HG03354 (cell line): Measurements from ENCODE around the gene BAG2.
A peak's percentile ranks its signal among the peaks of the same experiment; 100 is the strongest.

Experiments used
- ATAC-seq: cut with Tn5 transposase; IDR thresholded peaks from one replicate; pipeline ENCODE4 v1.9.1; 2021; ENCODE audit warnings: mild to moderate bottlenecking; ENCODE audit not compliant: unreplicated experiment, poor library complexity, severe bottlenecking

BAG2 gene

DNA sequence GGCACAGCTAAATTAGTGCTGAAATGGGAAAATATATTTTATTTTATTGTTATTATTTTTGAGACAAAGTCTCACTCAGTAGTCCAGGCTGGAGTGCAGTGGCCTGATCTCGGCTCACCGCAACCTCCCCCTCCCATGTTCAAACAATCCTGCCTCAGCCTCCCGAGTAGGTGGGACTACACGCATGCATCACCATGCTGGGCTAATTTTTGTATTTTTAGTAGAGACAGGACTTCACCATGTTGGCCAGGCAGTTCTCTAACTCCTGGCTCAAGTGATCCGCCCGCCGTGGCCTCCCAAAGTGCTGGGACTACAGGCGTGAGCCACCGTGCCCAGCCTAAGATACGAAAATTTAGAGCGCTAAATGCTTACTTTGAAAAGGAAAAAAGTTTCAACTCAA lies 45.1 kb downstream of the BAG2 start:
- ATAC-seq: no peak

DNA sequence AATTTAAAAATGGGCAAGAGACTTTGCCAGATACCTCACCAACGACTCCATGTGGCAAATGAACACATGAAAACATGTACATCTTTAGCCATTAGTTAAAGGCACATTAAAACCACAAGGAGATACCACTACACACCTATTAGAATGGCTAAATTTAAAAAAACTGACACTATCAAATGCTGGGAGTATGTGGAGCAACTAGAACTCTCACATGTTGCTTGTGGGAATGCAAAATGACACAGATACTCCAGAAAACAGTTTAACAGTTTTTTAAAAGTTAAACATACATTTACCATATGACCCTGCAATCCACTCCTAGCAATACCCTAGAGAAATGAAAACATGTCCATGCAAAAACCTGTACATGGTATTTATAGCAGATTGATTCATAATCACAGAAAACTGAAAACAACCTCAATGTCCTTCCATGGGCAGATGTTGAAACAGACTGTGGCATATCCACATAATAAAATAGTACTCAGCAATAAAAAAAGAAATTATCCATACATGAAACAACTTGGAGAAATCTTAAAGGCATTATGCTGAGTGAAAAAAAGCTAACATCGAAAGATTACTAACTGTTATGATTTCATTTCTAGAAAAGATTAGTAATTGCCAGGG lies 48.1 kb downstream of the BAG2 start:
- no peak for ATAC-seq

DNA sequence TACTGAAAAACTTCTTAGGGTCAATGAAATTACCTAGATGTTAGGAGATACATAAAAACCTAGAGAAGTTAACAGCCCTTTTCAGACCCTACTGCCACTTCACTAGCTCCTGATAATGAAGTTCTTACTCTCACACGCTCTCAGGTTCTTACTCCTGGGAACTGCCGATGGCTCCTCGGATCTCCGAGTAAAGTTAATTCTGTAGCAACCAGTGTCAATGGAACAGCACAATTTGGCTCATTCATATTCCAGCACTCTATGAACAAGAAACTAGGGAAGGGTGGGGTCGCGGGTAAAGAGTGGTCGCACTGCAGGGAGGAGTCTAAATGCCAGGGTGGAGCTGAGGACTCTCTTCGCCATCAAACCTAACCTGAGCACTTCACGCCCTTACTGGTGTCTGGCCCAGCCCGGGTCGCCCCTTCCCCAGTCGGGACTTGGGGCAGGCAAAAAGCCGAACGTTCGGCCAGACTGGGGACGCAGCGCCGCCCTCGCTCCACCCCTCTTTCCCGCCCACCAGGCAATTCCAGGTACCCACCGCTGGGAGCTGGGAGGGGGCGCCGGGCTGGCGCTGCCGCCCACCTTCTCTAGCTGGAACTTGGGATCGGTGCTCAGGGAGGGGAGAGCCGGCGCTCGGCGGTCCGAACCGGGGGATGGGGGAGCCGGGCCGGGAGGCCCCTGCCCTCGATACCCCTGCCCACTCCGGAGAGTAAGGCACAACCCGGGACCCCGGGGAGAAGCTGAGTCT lies 49.2 kb downstream of the BAG2 start:
- peak; percentile 66 for ATAC-seq

DNA sequence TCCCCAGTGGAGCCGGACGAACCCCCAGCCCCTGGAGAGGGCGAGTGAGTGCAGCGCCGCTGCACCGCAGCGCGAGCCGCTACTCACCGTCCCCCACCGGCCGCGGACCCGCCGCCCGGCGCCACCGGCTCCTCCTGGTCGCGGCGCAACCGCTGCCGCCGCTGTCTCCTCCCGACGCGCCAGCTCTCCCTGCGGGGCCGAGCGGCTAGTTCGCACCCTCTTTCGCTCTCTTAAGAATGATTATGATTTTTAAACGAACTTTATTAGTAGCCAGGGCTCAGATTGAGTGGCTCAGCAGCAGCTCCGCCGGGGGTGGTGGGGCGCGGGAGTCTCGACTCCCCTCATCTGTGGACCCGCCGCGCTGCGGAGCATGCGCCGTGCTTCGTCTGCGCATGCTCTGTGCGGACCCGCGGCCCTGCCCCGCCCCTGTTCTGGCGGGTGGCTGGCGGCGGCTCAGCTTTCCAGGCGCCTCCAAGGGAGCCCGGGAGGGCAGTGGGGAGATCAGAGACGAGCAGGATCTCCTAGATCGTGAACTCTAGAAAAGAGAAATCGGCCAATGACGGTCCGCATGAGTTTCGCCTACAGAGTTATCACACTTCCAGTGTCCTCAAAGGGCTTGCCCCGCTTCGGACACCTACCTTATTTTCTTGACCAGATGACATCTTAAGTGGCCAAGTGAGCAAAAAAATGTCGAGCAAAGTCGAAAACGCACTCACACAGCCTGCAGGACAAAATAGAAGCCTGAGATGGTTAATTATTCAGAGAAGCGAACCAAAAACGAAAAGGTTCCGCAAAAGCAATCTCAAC lies 50.0 kb downstream of the BAG2 start, which contains the start of gene RAB23:
TSS of gene RAB23 (minus strand) at position 372 of the 807 bp plus-strand sequence. CDS start 11,927 bp downstream, outside the sequence.
- peak; percentile 86 for ATAC-seq

DNA sequence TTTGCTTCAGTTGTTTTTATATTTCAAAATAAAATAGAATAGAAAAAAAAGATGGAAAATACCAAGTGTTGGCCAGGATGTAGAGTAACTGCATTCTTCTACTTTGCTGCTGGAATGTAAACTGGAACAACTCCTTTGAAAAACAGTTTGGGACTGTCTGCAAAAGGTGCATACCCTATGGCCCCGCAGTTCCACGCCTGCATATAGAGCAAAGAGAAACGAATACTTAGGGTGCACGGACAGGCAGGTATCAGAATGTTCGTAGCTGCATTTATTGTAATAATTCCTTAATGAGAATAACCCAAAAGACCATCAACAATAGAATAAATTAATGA lies 50.6 kb downstream of the BAG2 start:
- no peak for ATAC-seq

DNA sequence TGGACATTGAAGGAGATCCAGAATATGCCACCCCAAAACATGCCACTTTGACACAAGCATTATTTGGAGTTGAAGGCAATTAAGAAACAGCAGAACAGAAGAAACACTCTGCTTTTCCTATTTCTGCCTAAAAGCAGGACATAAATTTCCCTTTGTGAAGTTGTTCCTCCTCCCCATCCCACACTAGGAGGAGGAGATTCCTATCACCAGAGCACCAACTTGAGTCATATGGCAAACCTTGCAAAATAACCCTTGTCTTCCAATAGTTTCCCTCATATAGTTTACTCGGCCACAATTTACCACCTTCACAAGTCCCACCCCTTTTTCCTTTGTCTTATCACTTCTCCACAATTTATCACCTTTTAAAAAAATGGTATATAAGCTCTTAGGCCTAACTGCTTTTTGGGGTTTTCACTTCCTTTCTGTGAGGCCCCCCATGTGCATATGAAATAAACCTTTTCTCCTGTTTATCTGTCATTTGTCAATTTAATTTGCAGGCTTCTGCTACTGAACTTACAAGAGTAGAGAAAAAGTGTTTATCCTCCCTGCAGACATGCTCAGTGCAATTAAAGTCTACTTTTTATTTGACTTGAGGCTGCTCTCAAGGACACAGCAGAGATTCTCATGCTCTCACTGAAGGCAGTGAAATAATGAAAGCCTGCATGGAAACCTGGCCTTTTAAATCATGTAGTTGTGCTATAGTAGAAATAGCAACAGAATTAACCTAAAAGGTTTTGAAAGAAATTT lies 52.8 kb downstream of the BAG2 start:
- no peak for ATAC-seq

DNA sequence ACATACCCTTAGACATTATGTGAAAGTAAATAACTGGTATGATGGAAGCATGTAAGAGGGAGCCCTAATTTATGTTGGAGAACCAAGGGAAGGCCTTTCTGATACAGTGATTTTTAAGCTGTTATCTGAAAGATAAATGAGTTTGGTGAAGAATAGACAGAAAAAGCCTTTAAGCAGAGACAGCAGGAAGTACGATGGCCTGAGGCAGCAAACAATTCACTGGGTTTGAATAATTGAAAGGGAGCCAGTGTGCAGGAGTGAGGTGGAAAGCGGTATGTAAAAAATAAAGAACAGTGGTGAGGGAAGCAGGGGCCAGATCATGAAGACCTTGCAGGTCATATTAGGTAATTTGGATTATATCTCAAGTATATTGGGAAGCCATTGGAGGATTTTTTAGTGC lies 54.1 kb downstream of the BAG2 start:
- no peak for ATAC-seq
